HFFc6 (cell line): ENCODE measurements around the gene SBF2. TPM values are rescaled to one million over a fixed set of nuclear protein-coding genes. Genes with fewer than 3 reads are reported as not detected.

Experiments
- DNase-seq: peaks from one replicate; pipeline ENCODE4 v3.0.0-alpha.2; 2018
- H3K27ac Mint-ChIP-seq: 2 replicates; pipeline ENCODE4 v1.8.0; 2020; ENCODE audit warnings: mild to moderate bottlenecking, mixed read lengths
- H3K27me3 Mint-ChIP-seq: 2 replicates; pipeline ENCODE4 v1.8.0; 2021; ENCODE audit warnings: mild to moderate bottlenecking, moderate library complexity, mixed read lengths; ENCODE audit not compliant: insufficient read depth
- H3K36me3 Mint-ChIP-seq: 2 replicates; pipeline ENCODE4 v1.8.0; 2021; ENCODE audit warnings: low read depth, mixed read lengths
- H3K4me1 Mint-ChIP-seq: 2 replicates; pipeline ENCODE4 v1.8.0; 2020; ENCODE audit warnings: low read depth, mixed read lengths
- H3K4me3 Mint-ChIP-seq: 2 replicates; pipeline ENCODE4 v1.8.0; 2020; ENCODE audit warnings: mild to moderate bottlenecking, moderate library complexity, mixed read lengths
- H3K9me3 Mint-ChIP-seq: 2 replicates; pipeline ENCODE4 v1.8.0; 2020; ENCODE audit warnings: mild to moderate bottlenecking, mixed read lengths
- CTCF ChIP-seq: fragments of 200-600 bp; sonication (generic); IDR thresholded peaks from 2 replicates; pipeline ENCODE4 v1.5.0; 2021; ENCODE audit warnings: antibody characterized with exemption, mild to moderate bottlenecking
- total RNA-seq, 6 experiments: library from RNA; stranded (reverse); fragmentation: NEBNext Ultra II Directional; extraction: Animal tissue kit (Norgen Biotek cat#: 25700); gene quantifications; 2 replicates in 1 of 6; 3 replicates in 5 of 6; pipeline ENCODE4 v1.2.3, GENCODE V29; 2021

SBF2 gene
- total RNA-seq, 6 experiments from 2014 or later: 25.2 to 36.0 (median 30.7) TPM

- Mint-ChIP-seq H3K4me3 (no peak overlapping the region), H3K27me3 (no peaks in the 10 kb centered on the region; the same call in 1 of the 2 replicates), H3K4me1 (peaks cover 80% of the 10 kb centered on the region), H3K27ac (no peak overlapping the region), H3K9me3 (no peaks in the 10 kb centered on the region), H3K36me3 (peaks cover 39% of the 10 kb centered on the region)
- DNase-seq: no peak
- no peak for TF ChIP-seq CTCF
These were observed 530.7 kb downstream of the SBF2 start for GRCh38 chr11:9763301-9763700.

GRCh38 chr11:9762531-9762930, 531.5 kb downstream of the SBF2 start:
- TF ChIP-seq CTCF: no peak
- no peaks in the 10 kb centered on the region; the same call in 1 of the 2 replicates for H3K27me3 Mint-ChIP-seq
- no peaks in the 10 kb centered on the region for H3K9me3 Mint-ChIP-seq
- H3K4me3 Mint-ChIP-seq: no peak overlapping the region
- no peak for DNase-seq
- no peak overlapping the region; the same call in 1 of the 2 replicates for H3K27ac Mint-ChIP-seq
- H3K4me1 Mint-ChIP-seq: peaks cover 84% of the 10 kb centered on the region
- peaks cover 39% of the 10 kb centered on the region for H3K36me3 Mint-ChIP-seq

- TF ChIP-seq CTCF: no peak
- no peak overlapping the region for H3K4me3 Mint-ChIP-seq
- DNase-seq: no peak
- no peaks in the 10 kb centered on the region; the same call in 1 of the 2 replicates for H3K27me3 Mint-ChIP-seq
- no peaks in the 10 kb centered on the region for H3K9me3 Mint-ChIP-seq
- H3K36me3 Mint-ChIP-seq: peaks cover 32% of the 10 kb centered on the region
- peak overlapping the region; percentile 28; the same call in 1 of the 2 replicates for H3K27ac Mint-ChIP-seq
- peaks cover 86% of the 10 kb centered on the region for H3K4me1 Mint-ChIP-seq
These were observed 532.5 kb downstream of the SBF2 start for GRCh38 chr11:9761441-9761945.

- Mint-ChIP-seq H3K27ac (peak overlapping the region; percentile 98), H3K9me3 (no peaks in the 10 kb centered on the region), H3K4me3 (peak overlapping the region; percentile 85), H3K27me3 (peaks cover 6% of the 10 kb centered on the region; the same call in 1 of the 2 replicates), H3K36me3 (peaks cover 29% of the 10 kb centered on the region), H3K4me1 (peaks cover 86% of the 10 kb centered on the region)
- TF ChIP-seq CTCF: no peak
- DNase-seq: peak; percentile 87
These were observed 533.8 kb downstream of the SBF2 start for GRCh38 chr11:9760193-9760575.

- no peaks in the 10 kb centered on the region for H3K9me3 Mint-ChIP-seq
- peaks cover 85% of the 10 kb centered on the region for H3K4me1 Mint-ChIP-seq
- H3K36me3 Mint-ChIP-seq: peaks cover 24% of the 10 kb centered on the region
- H3K4me3 Mint-ChIP-seq: peak overlapping the region; percentile 85
- H3K27me3 Mint-ChIP-seq: peaks cover 6% of the 10 kb centered on the region; the same call in 1 of the 2 replicates
- H3K27ac Mint-ChIP-seq: peak overlapping the region; percentile 98
- no peak for TF ChIP-seq CTCF
- peak; percentile 99 for DNase-seq
These were observed 534.4 kb downstream of the SBF2 start for GRCh38 chr11:9759519-9760192.
